GM19372 (cell line): ENCODE data around the gene PCLAF.
"Not testable (repeated sequence)": the region's sequence is repeated elsewhere in the genome, so short reads cannot be mapped to it uniquely, and the experiment has no call there.

Experiments
- ATAC-seq: cut with Tn5 transposase; IDR thresholded peaks from one replicate; pipeline ENCODE4 v1.9.1; 2021; ENCODE audit warnings: mild to moderate bottlenecking, low read depth, moderate library complexity; ENCODE audit not compliant: unreplicated experiment

Gene PCLAF

DNA sequence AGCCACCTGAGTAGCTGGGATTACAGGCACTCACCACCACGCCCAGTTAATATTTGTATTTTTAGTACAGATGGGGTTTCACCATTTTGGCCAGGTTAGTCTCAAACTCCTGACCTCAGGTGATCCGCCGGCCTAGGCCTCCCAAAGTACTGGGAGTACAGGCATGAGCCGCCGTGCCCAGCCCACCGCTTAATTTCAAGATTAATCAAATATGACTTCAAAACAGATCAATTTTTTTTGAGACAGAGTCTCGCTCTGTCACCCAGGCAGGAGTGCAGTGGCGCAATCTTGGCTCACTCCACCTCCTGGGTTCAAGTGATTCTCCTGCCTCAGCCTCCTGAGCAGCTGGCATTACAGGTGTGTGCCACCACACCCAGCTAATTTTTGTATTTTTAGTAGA, 9.9 kb downstream of the PCLAF start:
- not testable (repeated sequence) for ATAC-seq

- ATAC-seq = no peak
Observed at GRCh38 chr15:64369078-64369607, 12.1 kb downstream of the PCLAF start.

DNA sequence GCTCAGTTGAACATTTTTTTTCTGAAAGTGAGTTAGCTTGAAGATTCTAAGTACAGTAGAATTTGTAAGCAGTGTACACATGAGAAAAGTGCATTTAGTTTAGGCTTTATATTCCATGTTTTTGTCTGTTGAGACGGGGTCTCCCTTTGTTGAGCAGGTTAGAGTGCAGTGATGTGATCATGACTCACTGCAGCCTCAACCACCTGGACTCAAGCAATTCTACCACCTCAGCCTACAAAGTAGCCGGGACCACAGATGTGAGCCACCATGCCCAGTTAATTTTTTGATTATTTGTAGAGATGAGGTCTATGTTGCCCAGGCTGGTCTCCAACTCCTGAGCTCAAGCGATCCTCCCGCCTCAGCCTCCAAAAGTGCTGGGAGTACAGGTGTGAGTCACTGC, 20.0 kb downstream of the PCLAF start:
- no peak for ATAC-seq

GRCh38 chr15:64356710-64357040, 24.6 kb downstream of the PCLAF start:
- no peak for ATAC-seq

DNA sequence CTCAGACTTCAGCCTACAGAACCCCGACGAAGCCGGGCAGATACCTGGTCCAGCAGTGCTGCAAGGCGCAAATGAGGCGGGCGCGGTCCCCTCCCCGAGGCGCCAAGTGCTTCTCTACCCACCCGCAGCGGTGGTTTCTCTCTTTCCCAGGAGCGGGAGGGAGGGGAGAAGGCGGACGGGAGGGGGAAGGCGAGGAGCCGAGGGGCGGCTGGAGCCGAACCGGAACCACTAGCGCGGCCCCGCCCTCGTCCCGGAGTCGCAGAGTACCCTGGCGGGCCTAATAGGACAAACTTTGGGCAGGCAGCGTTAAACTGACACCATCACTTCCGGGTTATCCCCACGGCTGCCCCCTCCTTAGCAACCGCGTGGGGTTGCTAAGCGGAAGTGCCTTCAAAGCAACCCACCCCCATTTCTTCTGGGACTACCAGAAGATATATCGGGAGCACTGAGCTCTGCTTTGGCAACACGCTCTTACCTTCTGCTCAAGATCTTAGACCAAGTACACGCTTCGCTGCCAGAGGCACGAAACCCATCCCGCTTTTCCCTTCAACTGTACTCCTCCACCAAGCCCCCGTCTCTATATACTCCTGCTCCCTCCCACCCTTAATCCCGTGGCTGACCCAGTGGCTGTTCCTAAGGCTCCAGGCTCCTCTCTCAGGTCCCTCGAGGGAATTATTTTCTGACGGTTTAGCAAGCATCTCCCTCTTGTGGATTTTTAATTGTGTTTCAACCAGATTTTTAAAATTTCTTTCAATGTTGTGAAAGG, 25.1 kb downstream of the PCLAF start, which contains the start of gene CSNK1G1:
TSS of gene CSNK1G1 (minus strand) at position 230 of the 766 bp plus-strand sequence. CDS start 55,674 bp downstream, outside the sequence.
- peak; percentile 93 for ATAC-seq

- peak; percentile 11 for ATAC-seq
Observed at GRCh38 chr15:64355348-64355943, 25.8 kb downstream of the PCLAF start.

- ATAC-seq = no peak
Observed at GRCh38 chr15:64354688-64355344, 26.4 kb downstream of the PCLAF start.

DNA sequence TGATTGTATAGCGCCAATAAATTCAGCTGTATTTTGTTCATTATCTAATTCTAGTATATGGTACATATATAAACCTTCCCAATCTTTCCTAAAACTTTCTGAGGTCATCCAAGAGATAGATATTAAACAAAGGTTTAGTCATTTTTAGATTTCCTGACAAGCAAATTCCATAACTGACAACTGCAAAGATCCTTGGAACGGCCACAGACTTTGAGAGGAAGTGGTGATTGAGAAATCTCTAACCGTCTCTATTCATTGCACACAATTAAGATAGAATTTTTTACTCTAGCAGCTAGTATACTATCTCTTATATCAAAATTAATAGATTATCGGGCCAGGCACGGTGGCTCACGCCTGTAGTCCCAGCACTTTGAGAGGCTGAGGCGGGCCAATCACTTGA, 30.0 kb downstream of the PCLAF start:
- no peak for ATAC-seq

GRCh38 chr15:64349375-64349774, 31.9 kb downstream of the PCLAF start:
- no peak for ATAC-seq

- no peak for ATAC-seq
Observed at GRCh38 chr15:64348455-64348854, 32.8 kb downstream of the PCLAF start.

DNA sequence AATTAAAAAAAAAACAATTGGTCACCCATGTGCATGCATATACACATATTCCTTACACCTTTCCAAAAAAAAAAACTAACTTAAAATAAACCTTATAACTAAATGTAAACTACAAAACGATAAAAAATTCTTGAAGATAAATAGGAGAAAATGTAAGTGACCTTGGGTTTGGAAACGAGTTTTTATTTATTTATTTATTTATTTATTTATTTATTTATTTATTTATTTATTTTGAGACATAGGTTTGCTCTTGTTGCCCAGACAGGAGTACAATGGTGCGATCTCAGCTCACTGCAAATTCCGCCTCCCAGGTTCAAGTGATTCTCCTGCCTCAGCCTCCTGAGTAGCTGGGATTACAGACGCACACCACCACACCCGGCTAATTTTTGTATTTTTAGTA, 35.0 kb downstream of the PCLAF start:
- ATAC-seq = not testable (repeated sequence)

GRCh38 chr15:64344651-64345294, 36.5 kb downstream of the PCLAF start:
- ATAC-seq = no peak

- no peak for ATAC-seq
Observed at GRCh38 chr15:64343841-64344240, 37.4 kb downstream of the PCLAF start.

- no peak for ATAC-seq
Observed at GRCh38 chr15:64343222-64343621, 38.0 kb downstream of the PCLAF start.

GRCh38 chr15:64341961-64342360, 39.3 kb downstream of the PCLAF start:
- ATAC-seq = no peak

- no peak for ATAC-seq
Observed at GRCh38 chr15:64340355-64340754, 40.9 kb downstream of the PCLAF start.

GRCh38 chr15:64337761-64338160, 43.5 kb downstream of the PCLAF start:
- no peak for ATAC-seq

DNA sequence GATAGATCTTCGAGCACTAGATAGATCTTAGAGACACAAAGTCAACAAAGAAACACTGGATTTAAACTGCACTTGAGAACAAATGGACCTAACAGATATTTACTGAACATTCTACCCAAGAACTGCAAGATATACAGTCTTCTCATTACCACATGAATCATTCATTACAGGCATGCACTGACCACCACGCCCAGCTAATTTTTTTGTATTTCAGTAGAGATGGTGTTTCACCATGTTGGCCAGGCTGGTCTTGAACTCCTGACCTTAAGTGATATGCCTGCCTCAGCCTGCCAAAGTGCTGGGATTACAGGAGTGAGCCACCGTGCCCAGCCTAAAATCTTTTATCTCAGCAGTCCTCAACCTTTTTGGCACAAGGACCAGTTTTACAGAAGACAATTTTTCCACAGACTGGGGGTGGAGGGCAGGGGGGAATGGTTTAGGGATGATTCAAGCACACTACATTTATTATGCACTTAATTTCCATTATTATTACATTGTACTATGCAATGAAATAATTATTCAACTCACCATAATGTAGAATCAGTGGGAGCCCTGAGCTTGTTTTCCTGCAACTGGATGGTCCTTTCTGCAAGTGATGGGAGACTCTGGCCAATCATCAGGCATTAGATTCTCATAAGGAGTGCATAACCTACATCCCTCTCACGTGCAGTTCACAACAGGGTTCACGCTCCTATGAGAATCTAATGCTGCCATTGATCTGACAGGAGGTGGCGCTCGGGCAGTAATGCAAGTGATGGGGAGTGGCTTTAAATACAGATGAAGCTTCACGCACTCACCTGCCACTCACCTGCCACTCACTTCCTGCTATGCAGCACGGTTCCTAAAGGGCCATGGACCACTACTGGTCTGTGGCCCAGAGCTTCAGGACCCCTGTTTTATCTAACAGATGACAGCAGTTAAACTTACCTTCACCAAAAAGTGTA, 47.0 kb downstream of the PCLAF start:
- ATAC-seq = no peak

GRCh38 chr15:64333516-64333915, 47.7 kb downstream of the PCLAF start:
- ATAC-seq = no peak

DNA sequence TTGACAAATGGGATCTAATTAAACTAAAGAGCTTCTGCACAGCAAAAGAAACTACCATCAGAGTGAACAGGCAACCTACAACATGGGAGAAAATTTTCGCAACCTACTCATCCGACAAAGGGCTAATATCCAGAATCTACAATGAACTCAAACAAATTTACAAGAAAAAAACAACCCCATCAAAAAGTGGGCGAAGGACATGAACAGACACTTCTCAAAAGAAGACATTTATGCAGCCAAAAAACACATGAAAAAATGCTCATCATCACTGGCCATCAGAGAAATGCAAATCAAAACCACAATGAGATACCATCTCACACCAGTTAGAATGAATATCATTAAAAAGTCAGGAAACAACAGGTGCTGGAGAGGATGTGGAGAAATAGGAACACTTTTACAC, 49.6 kb downstream of the PCLAF start:
- ATAC-seq = not testable (repeated sequence)
